Measurements from ENCODE around the gene NKTR.

DNA sequence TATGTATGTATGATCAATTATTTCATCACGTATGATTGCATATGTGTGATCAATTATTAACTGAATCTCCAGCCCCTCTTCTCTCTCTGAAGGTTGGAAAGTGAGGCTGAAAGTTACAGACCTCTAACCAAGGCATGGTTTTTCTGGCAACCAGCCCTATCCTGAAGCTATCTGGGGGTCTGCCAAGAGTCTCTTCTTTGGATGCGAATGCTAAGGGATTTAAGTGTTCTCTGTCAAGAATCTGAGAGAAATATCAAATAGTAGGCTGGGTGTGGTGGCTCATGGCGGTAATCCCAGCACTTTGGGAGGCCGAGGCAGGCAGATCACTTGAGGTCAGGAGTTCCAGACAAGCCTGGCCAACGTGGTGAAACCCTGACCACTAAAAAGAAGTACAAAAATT lies 8.1 kb downstream of the NKTR start:
- TF ChIP-seq, protein P1, sequence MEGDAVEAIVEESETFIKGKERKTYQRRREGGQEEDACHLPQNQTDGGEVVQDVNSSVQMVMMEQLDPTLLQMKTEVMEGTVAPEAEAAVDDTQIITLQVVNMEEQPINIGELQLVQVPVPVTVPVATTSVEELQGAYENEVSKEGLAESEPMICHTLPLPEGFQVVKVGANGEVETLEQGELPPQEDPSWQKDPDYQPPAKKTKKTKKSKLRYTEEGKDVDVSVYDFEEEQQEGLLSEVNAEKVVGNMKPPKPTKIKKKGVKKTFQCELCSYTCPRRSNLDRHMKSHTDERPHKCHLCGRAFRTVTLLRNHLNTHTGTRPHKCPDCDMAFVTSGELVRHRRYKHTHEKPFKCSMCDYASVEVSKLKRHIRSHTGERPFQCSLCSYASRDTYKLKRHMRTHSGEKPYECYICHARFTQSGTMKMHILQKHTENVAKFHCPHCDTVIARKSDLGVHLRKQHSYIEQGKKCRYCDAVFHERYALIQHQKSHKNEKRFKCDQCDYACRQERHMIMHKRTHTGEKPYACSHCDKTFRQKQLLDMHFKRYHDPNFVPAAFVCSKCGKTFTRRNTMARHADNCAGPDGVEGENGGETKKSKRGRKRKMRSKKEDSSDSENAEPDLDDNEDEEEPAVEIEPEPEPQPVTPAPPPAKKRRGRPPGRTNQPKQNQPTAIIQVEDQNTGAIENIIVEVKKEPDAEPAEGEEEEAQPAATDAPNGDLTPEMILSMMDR (IDR thresholded peaks at IDR 0.05; ENCODE audit: low read length): no peak
- no peak for TF ChIP-seq EZH2 (optimal IDR thresholded peaks at IDR 0.05; ENCODE audit: low read depth, low read length)
